Stomach smooth muscle (tissue), 2 donors: Measurements from ENCODE around the gene TARBP1.
"Not testable (repeated sequence)": the region's sequence is repeated elsewhere in the genome, so short reads cannot be mapped to it uniquely, and the experiment has no call there.

Experiments
- H3K27ac ChIP-seq: one replicate; pipeline ENCODE4 v1.7.0; 2013; ENCODE audit warnings: mild to moderate bottlenecking, low read length, inconsistent platforms
- H3K27me3 ChIP-seq, 2 donors: one replicate each; pipeline ENCODE4 v1.7.0; 2013; ENCODE audit warnings: low read length in 2 of 2; ENCODE audit not compliant: insufficient read depth in 2 of 2, control insufficient read depth in 1 of 2
- H3K36me3 ChIP-seq, 2 donors: one replicate each; pipeline ENCODE4 v1.7.0; 2013; ENCODE audit warnings: low read length in 2 of 2; ENCODE audit not compliant: control insufficient read depth in 2 of 2, insufficient read depth in 2 of 2
- H3K4me1 ChIP-seq: one replicate; pipeline ENCODE4 v1.7.0; 2013; ENCODE audit warnings: low read length; ENCODE audit not compliant: control insufficient read depth, insufficient read depth
- H3K4me3 ChIP-seq, 2 donors: one replicate each; pipeline ENCODE4 v1.7.0; 2013; ENCODE audit warnings: low read length in 2 of 2
- H3K9ac ChIP-seq, 2 donors: one replicate each; pipeline ENCODE4 v1.7.0; 2013; ENCODE audit warnings: low read length in 2 of 2, mild to moderate bottlenecking in 1 of 2
- H3K9me3 ChIP-seq, 2 donors: one replicate each; pipeline ENCODE4 v1.7.0; 2013; ENCODE audit warnings: low read length in 2 of 2; ENCODE audit not compliant: control insufficient read depth in 2 of 2
- donor health status: healthy.
- donor health status: Pancreatic carcinoma.

TARBP1 gene

DNA sequence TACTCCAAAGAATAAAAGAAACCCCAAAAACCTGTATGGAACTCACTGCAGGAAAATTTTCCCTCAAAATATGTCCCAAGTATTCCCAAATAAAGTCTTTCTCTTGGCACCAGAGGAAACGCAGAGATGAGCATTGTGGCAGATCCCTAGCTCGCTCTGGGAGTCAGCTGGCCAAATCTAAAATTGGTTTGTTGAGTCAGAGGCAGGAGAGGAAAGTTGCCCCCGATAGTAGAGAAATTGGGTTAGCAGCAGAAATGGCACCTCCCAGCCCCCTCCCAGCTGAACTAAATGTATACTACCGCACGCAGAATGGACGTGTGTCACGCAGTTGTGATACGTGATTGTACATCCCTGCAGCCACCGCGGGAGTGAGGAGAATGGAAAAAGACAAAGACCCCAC lies 39.9 kb upstream of the TARBP1 start:
- Histone ChIP-seq H3K4me3 (no peak overlapping the region), H3K27ac (no peak overlapping the region), H3K4me1 (peaks cover 22% of the 10 kb centered on the region)

DNA sequence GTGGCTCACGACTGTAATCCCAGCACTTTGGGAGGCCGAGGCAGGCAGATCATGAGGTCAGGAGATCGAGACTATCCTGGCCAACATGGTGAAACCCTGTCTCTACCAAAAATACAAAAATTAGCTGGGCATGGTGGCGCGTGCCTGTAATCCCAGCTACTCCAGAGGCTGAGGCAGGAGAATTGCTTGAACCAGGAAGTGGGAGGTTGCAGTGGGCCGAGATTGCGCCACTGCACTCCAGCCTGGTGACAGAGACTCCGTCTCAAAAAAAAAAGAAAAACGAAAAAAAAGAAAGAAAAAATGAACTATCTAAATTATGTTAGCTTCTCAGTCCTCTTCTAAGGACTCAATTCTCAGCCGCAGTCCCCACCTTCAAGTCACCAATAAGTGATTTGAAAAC lies 39.1 kb upstream of the TARBP1 start:
- not testable (repeated sequence) for H3K36me3 ChIP-seq, H3K4me3 ChIP-seq, H3K9ac ChIP-seq, H3K9me3 ChIP-seq, H3K27me3 ChIP-seq, H3K27ac ChIP-seq
- peaks cover 18% of the 10 kb centered on the region for H3K4me1 ChIP-seq

More for the DNA sequence above, 39.9 kb upstream of the TARBP1 start:
- Histone ChIP-seq H3K9me3 (no peaks in the 10 kb centered on the region), H3K36me3 (no peaks in the 10 kb centered on the region), H3K9ac (no peak overlapping the region), H3K27me3 (no peaks in the 10 kb centered on the region)

- Histone ChIP-seq H3K9ac (no peak overlapping the region), H3K27ac (no peak overlapping the region), H3K4me3 (no peak overlapping the region), H3K36me3 (no peaks in the 10 kb centered on the region), H3K4me1 (peaks cover 10% of the 10 kb centered on the region), H3K9me3 (no peaks in the 10 kb centered on the region), H3K27me3 (no peaks in the 10 kb centered on the region)
Measured at GRCh38 chr1:234517110-234517802, 38.3 kb upstream of the TARBP1 start.

DNA sequence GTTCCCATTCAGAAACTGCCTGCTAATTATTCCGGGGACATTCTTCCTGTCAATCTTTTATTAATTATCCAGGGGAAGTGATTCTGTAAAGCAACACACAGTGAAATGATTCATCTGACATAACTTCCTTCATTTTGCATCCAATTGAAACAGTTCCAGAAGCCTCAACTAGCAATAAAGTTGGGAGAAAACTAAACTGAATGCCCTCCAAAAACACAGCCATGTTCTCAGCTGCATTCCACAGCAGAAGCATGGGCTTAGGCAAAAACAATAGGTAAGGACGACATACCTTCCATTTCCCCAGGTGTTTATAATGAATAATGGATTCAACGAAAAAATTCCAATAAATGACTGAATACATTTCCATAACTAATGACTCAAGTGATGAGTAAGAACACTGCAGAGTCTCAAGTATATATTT lies 36.9 kb upstream of the TARBP1 start:
- no peaks in the 10 kb centered on the region for H3K36me3 ChIP-seq
- H3K9me3 ChIP-seq, result no peaks in the 10 kb centered on the region
- H3K4me1 ChIP-seq, result peaks cover 4% of the 10 kb centered on the region
- H3K27ac ChIP-seq, result no peak overlapping the region
- H3K4me3 ChIP-seq, result no peak overlapping the region
- H3K27me3 ChIP-seq, result no peaks in the 10 kb centered on the region
- H3K9ac ChIP-seq, result no peak overlapping the region

DNA sequence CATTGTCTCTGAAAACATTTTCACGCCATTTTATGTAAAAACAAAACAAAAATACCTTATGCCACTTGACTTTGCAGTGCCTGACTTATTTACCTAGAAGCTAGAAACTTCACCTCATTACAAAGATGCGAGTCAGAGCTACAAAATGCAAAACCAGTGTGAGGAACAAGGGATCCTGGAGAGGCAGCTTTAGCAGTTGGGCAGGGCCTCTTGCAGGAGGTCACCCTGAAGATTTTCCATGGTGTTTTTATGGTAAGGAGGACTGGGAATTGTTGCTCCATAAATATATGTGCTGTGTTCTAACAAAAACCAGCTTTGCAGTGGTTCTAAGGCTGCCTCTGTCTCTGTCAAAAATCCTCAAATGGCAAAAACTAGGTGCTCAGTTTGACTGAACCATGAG lies 36.4 kb upstream of the TARBP1 start:
- H3K9me3 ChIP-seq, result no peaks in the 10 kb centered on the region
- H3K27ac ChIP-seq, result no peak overlapping the region
- H3K9ac ChIP-seq, result no peak overlapping the region
- no peak overlapping the region for H3K4me3 ChIP-seq
- no peaks in the 10 kb centered on the region for H3K27me3 ChIP-seq
- peaks cover 4% of the 10 kb centered on the region for H3K4me1 ChIP-seq
- H3K36me3 ChIP-seq, result no peaks in the 10 kb centered on the region

DNA sequence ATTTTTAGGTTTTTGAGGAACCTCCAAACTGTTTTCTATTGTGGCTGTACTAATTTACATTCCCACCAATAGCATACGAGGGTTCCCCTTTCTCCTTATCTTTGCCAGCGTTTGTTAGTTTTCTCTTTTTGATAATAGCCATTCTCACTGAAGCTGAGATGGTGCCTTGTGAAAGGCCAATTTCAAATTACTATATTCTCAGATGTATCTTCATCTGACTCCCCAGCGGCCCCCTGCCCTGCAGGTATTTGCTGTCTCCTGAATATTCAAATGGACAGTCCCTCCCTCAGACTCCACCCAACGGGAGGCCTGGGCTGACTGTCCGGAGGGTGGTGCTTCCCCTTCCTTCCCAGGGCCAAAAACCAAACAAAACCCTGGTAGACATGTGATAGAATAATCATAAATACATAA lies 33.5 kb upstream of the TARBP1 start:
- Histone ChIP-seq H3K4me1 (peaks cover 7% of the 10 kb centered on the region), H3K27ac (no peak overlapping the region), H3K9me3 (no peaks in the 10 kb centered on the region), H3K4me3 (no peak overlapping the region), H3K27me3 (no peaks in the 10 kb centered on the region), H3K9ac (no peak overlapping the region), H3K36me3 (no peaks in the 10 kb centered on the region)

- no peaks in the 10 kb centered on the region for H3K36me3 ChIP-seq
Measured at GRCh38 chr1:234509457-234510328, 30.7 kb upstream of the TARBP1 start.

DNA sequence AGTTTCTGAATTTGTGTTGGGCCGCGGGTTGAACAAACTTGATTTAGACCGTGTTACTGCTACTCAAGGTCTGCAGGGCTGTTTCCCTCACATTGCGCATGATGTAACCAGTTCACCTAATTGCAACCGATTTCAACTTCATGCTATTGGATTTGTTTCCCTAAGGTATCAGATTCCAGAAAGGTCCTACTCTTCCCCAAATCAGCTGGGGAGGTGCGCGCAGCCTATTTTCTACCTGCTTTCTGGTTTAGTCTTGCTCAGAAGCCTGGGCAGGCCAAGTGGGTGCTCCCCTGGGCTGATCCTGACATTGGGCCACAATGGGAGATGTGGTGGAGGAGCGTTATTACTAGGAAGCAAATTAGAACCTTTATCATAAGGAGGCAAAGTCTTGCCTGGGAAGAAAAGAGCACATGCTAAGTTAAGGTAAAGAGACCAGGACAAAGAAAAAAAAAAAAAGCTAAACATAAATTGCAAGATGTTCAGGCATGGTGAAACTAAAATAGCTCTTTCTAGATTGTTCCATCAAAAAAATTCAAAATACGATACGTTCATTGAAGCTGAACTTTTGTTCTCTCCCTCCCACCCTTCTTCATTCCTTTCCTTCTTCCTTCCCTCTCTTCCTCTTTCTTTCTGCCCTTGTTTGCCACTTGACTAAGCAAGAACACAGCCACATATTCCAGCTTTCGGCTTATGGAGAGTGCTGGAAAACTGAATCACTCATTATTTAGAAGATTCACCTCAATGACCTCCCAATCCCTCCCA lies 28.8 kb upstream of the TARBP1 start:
- Histone ChIP-seq H3K4me3 (no peak overlapping the region), H3K36me3 (no peaks in the 10 kb centered on the region), H3K9me3 (no peaks in the 10 kb centered on the region), H3K27ac (no peak overlapping the region), H3K27me3 (no peaks in the 10 kb centered on the region), H3K9ac (no peak overlapping the region), H3K4me1 (peaks cover 3% of the 10 kb centered on the region)

More at GRCh38 chr1:234509457-234510328, 30.7 kb upstream of the TARBP1 start:
- Histone ChIP-seq H3K27me3 (no peaks in the 10 kb centered on the region), H3K9ac (no peak overlapping the region), H3K27ac (no peak overlapping the region), H3K4me1 (peaks cover 3% of the 10 kb centered on the region), H3K9me3 (no peaks in the 10 kb centered on the region), H3K4me3 (no peak overlapping the region)

DNA sequence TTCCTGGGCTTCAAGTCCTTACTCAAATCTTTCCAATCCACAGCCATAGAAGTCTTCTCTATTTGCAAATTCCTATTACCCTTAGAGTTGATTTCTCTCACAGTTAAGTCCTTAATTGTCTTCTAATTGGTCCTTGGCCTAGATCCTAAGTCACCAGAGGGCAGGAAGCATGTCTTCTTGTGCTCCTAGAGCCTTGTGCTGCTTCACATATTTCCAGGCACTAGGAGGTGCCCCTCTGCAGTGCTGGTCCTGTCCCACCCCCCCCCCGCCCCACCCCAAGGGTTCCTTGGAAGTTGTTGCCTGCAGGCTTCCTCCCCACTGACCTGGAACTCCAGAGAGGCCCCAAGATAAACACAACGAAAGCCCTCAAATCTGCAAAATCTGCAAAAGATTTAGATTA lies 28.1 kb upstream of the TARBP1 start:
- Histone ChIP-seq H3K36me3 (no peaks in the 10 kb centered on the region), H3K9me3 (no peaks in the 10 kb centered on the region), H3K9ac (no peak overlapping the region), H3K27ac (no peak overlapping the region), H3K27me3 (no peaks in the 10 kb centered on the region), H3K4me3 (no peak overlapping the region), H3K4me1 (peaks cover 3% of the 10 kb centered on the region)

- Histone ChIP-seq H3K4me3 (no peak overlapping the region), H3K4me1 (peaks cover 7% of the 10 kb centered on the region), H3K36me3 (no peaks in the 10 kb centered on the region), H3K27me3 (no peaks in the 10 kb centered on the region), H3K27ac (no peak overlapping the region), H3K9me3 (no peaks in the 10 kb centered on the region), H3K9ac (no peak overlapping the region)
Measured at GRCh38 chr1:234505769-234506102, 26.8 kb upstream of the TARBP1 start.
